Activated naive CD8-positive, alpha-beta T cell (primary cell): ENCODE data around the gene PSMG2.
"Not testable (repeated sequence)": the region's sequence is repeated elsewhere in the genome, so short reads cannot be mapped to it uniquely, and the experiment has no call there.

Source experiments
- H3K27ac Mint-ChIP-seq: one replicate; pipeline ENCODE4 v1.8.0; 2021; ENCODE audit warnings: mixed read lengths
- H3K27me3 Mint-ChIP-seq: one replicate; pipeline ENCODE4 v1.8.0; 2021; ENCODE audit warnings: mixed read lengths
- H3K36me3 Mint-ChIP-seq: one replicate; pipeline ENCODE4 v1.8.0; 2021; ENCODE audit warnings: mixed read lengths
- H3K4me1 Mint-ChIP-seq: one replicate; pipeline ENCODE4 v1.8.0; 2021; ENCODE audit warnings: low read depth, mixed read lengths
- H3K4me3 Mint-ChIP-seq: one replicate; pipeline ENCODE4 v1.8.0; 2021; ENCODE audit warnings: mild to moderate bottlenecking, mixed read lengths
- H3K9me3 Mint-ChIP-seq: one replicate; pipeline ENCODE4 v1.8.0; 2021; ENCODE audit warnings: low read depth, mixed read lengths

Gene PSMG2

GRCh38 chr18:12747530-12748315 lies 44.9 kb downstream of the PSMG2 start:
- H3K36me3 Mint-ChIP-seq, result peaks cover under 1% of the 10 kb centered on the region
- no peak overlapping the region for H3K4me3 Mint-ChIP-seq
- no peak overlapping the region for H3K27ac Mint-ChIP-seq
- H3K4me1 Mint-ChIP-seq, result peaks cover 18% of the 10 kb centered on the region
- no peaks in the 10 kb centered on the region for H3K27me3 Mint-ChIP-seq
- no peaks in the 10 kb centered on the region for H3K9me3 Mint-ChIP-seq

- Mint-ChIP-seq H3K4me3 (no peak overlapping the region), H3K36me3 (peaks cover 2% of the 10 kb centered on the region), H3K9me3 (no peaks in the 10 kb centered on the region), H3K27me3 (no peaks in the 10 kb centered on the region), H3K4me1 (peaks cover 18% of the 10 kb centered on the region), H3K27ac (no peak overlapping the region)
These were observed 45.8 kb downstream of the PSMG2 start for GRCh38 chr18:12748671-12749070.

- no peak overlapping the region for H3K4me3 Mint-ChIP-seq
- peaks cover 18% of the 10 kb centered on the region for H3K4me1 Mint-ChIP-seq
- H3K36me3 Mint-ChIP-seq, result peaks cover 2% of the 10 kb centered on the region
- H3K27ac Mint-ChIP-seq, result no peak overlapping the region
- no peaks in the 10 kb centered on the region for H3K9me3 Mint-ChIP-seq
- no peaks in the 10 kb centered on the region for H3K27me3 Mint-ChIP-seq
These were observed 46.3 kb downstream of the PSMG2 start for GRCh38 chr18:12749121-12749520.

GRCh38 chr18:12750076-12750714 lies 47.4 kb downstream of the PSMG2 start:
- Mint-ChIP-seq H3K4me3 (peak overlapping the region; percentile 13), H3K27me3 (no peaks in the 10 kb centered on the region), H3K27ac (peak overlapping the region; percentile 34), H3K4me1 (peaks cover 18% of the 10 kb centered on the region), H3K36me3 (peaks cover 2% of the 10 kb centered on the region), H3K9me3 (no peaks in the 10 kb centered on the region)

- Mint-ChIP-seq H3K27ac (no peak overlapping the region), H3K4me1 (peaks cover 18% of the 10 kb centered on the region), H3K9me3 (no peaks in the 10 kb centered on the region), H3K36me3 (peaks cover 2% of the 10 kb centered on the region), H3K27me3 (no peaks in the 10 kb centered on the region), H3K4me3 (no peak overlapping the region)
These were observed 48.1 kb downstream of the PSMG2 start for GRCh38 chr18:12750715-12751502.

GRCh38 chr18:12751503-12751884 lies 48.7 kb downstream of the PSMG2 start:
- peaks cover 2% of the 10 kb centered on the region for H3K36me3 Mint-ChIP-seq
- no peak overlapping the region for H3K27ac Mint-ChIP-seq
- peaks cover 18% of the 10 kb centered on the region for H3K4me1 Mint-ChIP-seq
- no peak overlapping the region for H3K4me3 Mint-ChIP-seq
- no peaks in the 10 kb centered on the region for H3K9me3 Mint-ChIP-seq
- no peaks in the 10 kb centered on the region for H3K27me3 Mint-ChIP-seq

GRCh38 chr18:12751891-12752290 lies 49.0 kb downstream of the PSMG2 start:
- Mint-ChIP-seq H3K4me3 (no peak overlapping the region), H3K4me1 (peaks cover 18% of the 10 kb centered on the region), H3K27ac (no peak overlapping the region), H3K36me3 (peaks cover 2% of the 10 kb centered on the region), H3K27me3 (no peaks in the 10 kb centered on the region), H3K9me3 (no peaks in the 10 kb centered on the region)

- Mint-ChIP-seq H3K27ac (no peak overlapping the region), H3K9me3 (no peaks in the 10 kb centered on the region), H3K4me3 (no peak overlapping the region), H3K27me3 (no peaks in the 10 kb centered on the region), H3K4me1 (peaks cover 13% of the 10 kb centered on the region), H3K36me3 (peaks cover 2% of the 10 kb centered on the region)
These were observed 51.7 kb downstream of the PSMG2 start for GRCh38 chr18:12754511-12754910.

GRCh38 chr18:12755606-12756005 lies 52.8 kb downstream of the PSMG2 start:
- H3K27me3 Mint-ChIP-seq, H3K9me3 Mint-ChIP-seq: not testable (repeated sequence)

GRCh38 chr18:12756619-12757239 lies 53.9 kb downstream of the PSMG2 start:
- H3K36me3 Mint-ChIP-seq, H3K27me3 Mint-ChIP-seq, H3K27ac Mint-ChIP-seq, H3K4me1 Mint-ChIP-seq, H3K9me3 Mint-ChIP-seq, H3K4me3 Mint-ChIP-seq: not testable (repeated sequence)

More at GRCh38 chr18:12755606-12756005, 52.8 kb downstream of the PSMG2 start:
- H3K4me1 Mint-ChIP-seq, H3K36me3 Mint-ChIP-seq, H3K4me3 Mint-ChIP-seq, H3K27ac Mint-ChIP-seq: not testable (repeated sequence)

- H3K9me3 Mint-ChIP-seq, H3K4me3 Mint-ChIP-seq, H3K36me3 Mint-ChIP-seq, H3K27me3 Mint-ChIP-seq, H3K27ac Mint-ChIP-seq, H3K4me1 Mint-ChIP-seq: not testable (repeated sequence)
These were observed 55.7 kb downstream of the PSMG2 start for GRCh38 chr18:12758566-12758965.

- no peaks in the 10 kb centered on the region for H3K9me3 Mint-ChIP-seq
- H3K4me1 Mint-ChIP-seq, result no peaks in the 10 kb centered on the region
- no peak overlapping the region for H3K27ac Mint-ChIP-seq
- no peaks in the 10 kb centered on the region for H3K27me3 Mint-ChIP-seq
- peaks cover 2% of the 10 kb centered on the region for H3K36me3 Mint-ChIP-seq
- no peak overlapping the region for H3K4me3 Mint-ChIP-seq
These were observed 62.3 kb downstream of the PSMG2 start for GRCh38 chr18:12765126-12765525.

GRCh38 chr18:12765586-12765985 lies 62.7 kb downstream of the PSMG2 start:
- Mint-ChIP-seq H3K36me3 (peaks cover 2% of the 10 kb centered on the region), H3K27ac (no peak overlapping the region), H3K4me3 (no peak overlapping the region), H3K27me3 (no peaks in the 10 kb centered on the region), H3K4me1 (no peaks in the 10 kb centered on the region), H3K9me3 (no peaks in the 10 kb centered on the region)

- Mint-ChIP-seq H3K9me3 (no peaks in the 10 kb centered on the region), H3K27me3 (no peaks in the 10 kb centered on the region), H3K4me3 (no peak overlapping the region), H3K27ac (no peak overlapping the region), H3K36me3 (peaks cover 2% of the 10 kb centered on the region), H3K4me1 (no peaks in the 10 kb centered on the region)
These were observed 64.2 kb downstream of the PSMG2 start for GRCh38 chr18:12766986-12767433.
